Pancreas (tissue), 10 donors: ENCODE measurements around the gene MARVELD2. TPM values are rescaled to one million over a fixed set of nuclear protein-coding genes. Genes with fewer than 3 reads are reported as not detected.
"Not testable (repeated sequence)": the region's sequence is repeated elsewhere in the genome, so short reads cannot be mapped to it uniquely, and the experiment has no call there.

Experiments used
- ATAC-seq, 4 donors: fragments of 200-7000 bp; cut with Tn5 transposase; one replicate each; pipeline versions ENCODE4 v1.8.0 to v1.9.1; 2020; ENCODE audit warnings: mild to moderate bottlenecking in 4 of 4, moderate library complexity in 4 of 4
- DNase-seq, 6 donors: peaks; one replicate each; pipeline ENCODE4 v3.0.0-alpha.2; 2020
- FAIRE-seq: peaks from 2 replicates; lab custom pipeline; 2012; peaks lifted over from hg19 to GRCh38; lab: Jason Lieb, UNC
- H3K27ac ChIP-seq, 4 donors: fragments of 200-600 bp; sonication (generic); 1 replicate in 3 of 4; 2 replicates in 1 of 4; pipeline versions ENCODE4 v1.5.0 to v1.8.0; 2020
- H3K27me3 ChIP-seq, 4 donors: fragments of 200-600 bp; one replicate each; pipeline ENCODE4 v1.8.0; 2021
- H3K36me3 ChIP-seq, 3 donors: fragments of 200-600 bp; sonication (generic) in 1 of 3; one replicate each; pipeline versions ENCODE4 v1.5.0 to v1.8.0; 2020 to 2021
- H3K4me1 ChIP-seq, 3 donors: fragments of 200-600 bp; one replicate each; pipeline ENCODE4 v1.8.0; 2021
- H3K4me3 ChIP-seq, 4 donors: fragments of 200-600 bp; sonication (generic) in 2 of 4; one replicate each; pipeline versions ENCODE4 v1.5.0 to v1.8.0; 2020 to 2021
- H3K9me3 ChIP-seq, 4 donors: fragments of 200-600 bp; one replicate each; pipeline ENCODE4 v1.8.0; 2021
- WGBS, 2 donors: extraction: QIAGEN DNeasy Blood & Tissue Kit; methylation state at CpG; one replicate each; pipeline ENCODE4 v1.1.7; 2013; 5-methylcytosine and 5-hydroxymethylcytosine counted together
- intact Hi-C, 3 donors: fragments of 100-400 bp; cut with DNase I; formaldehyde crosslinking; loops; one replicate each; pipeline versions ENCODE4 v1.11.1 to v1.14.2; 2022
- polyA plus RNA-seq, 2 donors: library from polyadenylated mRNA; stranded (reverse); fragments of 200-250 nt; gene quantifications; one replicate each; pipeline ENCODE4 v1.2.3, GENCODE V29; 2013
- total RNA-seq, 6 donors: library from RNA; stranded (reverse); fragmentation: NEBNext Ultra II Directional in 4 of 6; extraction: Animal tissue kit (Norgen Biotek cat#: 25700) in 4 of 6; gene quantifications; one replicate each; pipeline versions ENCODE4 v1.2.1 to v1.2.4, GENCODE V29; 2021 to 2023
- TF ChIP-seq, protein P1 (sequence below), 4 donors: fragments of 200-600 bp; sonication (generic) in 3 of 4; IDR thresholded peaks; one replicate each; pipeline versions ENCODE4 v1.5.0 to v1.8.0; 2021; ENCODE audit warnings: antibody characterized with exemption in 4 of 4
- donor health status: healthy with polysubstance abuse.
- donor health status: DM: no; HTN: no; CAD: no; lungs with moderate emphysema.
- donor health status: DM: no; HTN: no; CAD: no.
- donor health status: control.
- donor health status: control.
- donor health status: Bipolar disorder and iron deficiency.
- donor health status: DM: yes; HTN: yes; CAD: no.
- donor health status: DM: no; HTN: no; CAD: no.
- donor health status: DM: no; HTN: no; CAD: no.
- donor health status: DM: yes; HTN: yes; CAD: no.

The MARVELD2 gene
- total and polyA plus RNA-seq, 8 donors = 4.0 to 34.7 (median 17.4) TPM

DNA sequence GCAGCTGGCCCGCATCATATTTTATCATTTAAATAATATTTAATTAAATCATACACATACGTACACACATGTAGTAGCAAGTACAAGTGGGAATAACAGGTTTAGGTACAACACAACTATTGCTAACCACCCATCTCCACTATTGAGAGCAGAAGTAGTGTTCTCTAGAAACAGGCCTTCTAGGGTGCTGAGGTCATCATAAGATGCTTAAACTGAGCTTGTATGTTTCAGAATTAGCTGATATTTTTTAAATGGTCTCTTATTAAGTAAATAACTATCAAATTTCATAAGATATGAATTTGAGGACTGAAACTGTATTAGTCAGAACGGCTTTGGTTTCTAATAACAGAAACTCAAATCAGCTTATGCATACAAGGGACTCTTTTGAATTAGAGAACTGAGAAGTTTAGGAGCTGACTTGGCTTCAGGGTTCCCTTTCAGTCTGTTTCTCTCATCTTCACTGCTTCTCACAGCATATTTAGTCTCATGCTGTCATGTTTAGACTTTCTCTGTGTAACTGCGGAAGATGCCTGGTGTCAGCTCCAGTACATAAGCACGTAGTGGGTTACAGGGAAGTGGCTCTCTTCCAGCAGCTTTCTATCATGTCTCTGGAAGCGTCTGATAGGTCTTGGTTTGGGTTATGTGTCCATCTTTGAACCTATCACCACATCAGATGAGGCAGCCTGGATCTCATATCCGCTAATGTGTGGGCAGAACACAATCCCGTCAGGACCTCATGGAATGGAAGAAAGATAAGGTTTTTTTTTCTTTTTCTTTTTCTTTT, 52.7 kb downstream of the MARVELD2 start:
- no peaks in the 10 kb centered on the region for H3K27me3 ChIP-seq
- no peak for ATAC-seq
- TF ChIP-seq, protein P1, sequence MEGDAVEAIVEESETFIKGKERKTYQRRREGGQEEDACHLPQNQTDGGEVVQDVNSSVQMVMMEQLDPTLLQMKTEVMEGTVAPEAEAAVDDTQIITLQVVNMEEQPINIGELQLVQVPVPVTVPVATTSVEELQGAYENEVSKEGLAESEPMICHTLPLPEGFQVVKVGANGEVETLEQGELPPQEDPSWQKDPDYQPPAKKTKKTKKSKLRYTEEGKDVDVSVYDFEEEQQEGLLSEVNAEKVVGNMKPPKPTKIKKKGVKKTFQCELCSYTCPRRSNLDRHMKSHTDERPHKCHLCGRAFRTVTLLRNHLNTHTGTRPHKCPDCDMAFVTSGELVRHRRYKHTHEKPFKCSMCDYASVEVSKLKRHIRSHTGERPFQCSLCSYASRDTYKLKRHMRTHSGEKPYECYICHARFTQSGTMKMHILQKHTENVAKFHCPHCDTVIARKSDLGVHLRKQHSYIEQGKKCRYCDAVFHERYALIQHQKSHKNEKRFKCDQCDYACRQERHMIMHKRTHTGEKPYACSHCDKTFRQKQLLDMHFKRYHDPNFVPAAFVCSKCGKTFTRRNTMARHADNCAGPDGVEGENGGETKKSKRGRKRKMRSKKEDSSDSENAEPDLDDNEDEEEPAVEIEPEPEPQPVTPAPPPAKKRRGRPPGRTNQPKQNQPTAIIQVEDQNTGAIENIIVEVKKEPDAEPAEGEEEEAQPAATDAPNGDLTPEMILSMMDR (IDR thresholded peaks at IDR 0.05) = no peak
- no peaks in the 10 kb centered on the region for H3K4me1 ChIP-seq
- no peak for FAIRE-seq
- no peak overlapping the region for H3K27ac ChIP-seq
- no peaks in the 10 kb centered on the region for H3K36me3 ChIP-seq
- 82 to 83% methylated on average over 8 of the region's 8 CpGs for WGBS, 2 donors
- no peak overlapping the region for H3K4me3 ChIP-seq
- no peak for DNase-seq
- no peaks in the 10 kb centered on the region for H3K9me3 ChIP-seq
- intact Hi-C loops = no loop called here

DNA sequence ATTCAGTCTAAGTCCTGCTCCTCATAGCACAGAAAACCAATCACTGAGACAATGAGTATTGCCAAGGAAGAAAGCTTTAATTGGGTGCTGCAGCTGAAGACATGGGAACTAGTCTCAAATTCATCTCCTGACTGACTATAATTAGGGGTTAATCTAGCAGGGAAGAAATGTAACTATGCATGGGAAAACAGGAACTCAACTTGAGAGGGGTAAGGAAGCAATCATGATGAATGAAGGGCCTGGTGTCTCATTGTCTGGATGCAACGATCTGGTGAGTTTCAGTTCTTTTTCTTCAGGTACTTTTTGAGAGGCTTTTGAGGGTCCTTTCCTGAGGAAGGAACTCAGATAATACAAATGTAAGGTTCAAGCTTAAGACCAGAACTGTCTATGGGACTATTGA, 53.7 kb downstream of the MARVELD2 start:
- no peak for FAIRE-seq
- 75 to 89% methylated on average over 1 of the region's 1 CpG for WGBS, 2 donors
- Histone ChIP-seq H3K9me3 (no peaks in the 10 kb centered on the region), H3K27ac (no peak overlapping the region), H3K27me3 (no peaks in the 10 kb centered on the region), H3K36me3 (no peaks in the 10 kb centered on the region), H3K4me3 (no peak overlapping the region), H3K4me1 (no peaks in the 10 kb centered on the region)
- TF ChIP-seq, protein P1 (IDR thresholded peaks at IDR 0.05) = no peak
- ATAC-seq = no peak
- intact Hi-C loops = no loop called here
- no peak for DNase-seq

DNA sequence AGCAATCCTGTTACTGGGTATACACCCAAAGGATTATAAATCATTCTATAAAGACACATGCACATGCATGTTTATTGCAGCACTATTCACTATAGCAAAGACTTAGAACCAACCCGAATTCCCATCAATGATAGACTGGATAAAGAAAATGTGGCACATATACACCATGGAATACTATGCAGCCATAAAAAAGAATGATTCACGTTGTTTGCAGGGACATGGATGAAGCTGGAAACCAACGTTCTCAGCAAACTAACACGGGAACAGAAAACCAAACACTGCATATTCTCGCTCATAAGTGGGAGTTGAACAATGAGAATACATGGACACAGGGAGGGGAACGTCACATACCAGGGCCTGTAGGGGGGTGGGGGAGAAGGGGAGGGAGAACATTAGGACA, 56.6 kb downstream of the MARVELD2 start:
- FAIRE-seq, H3K27ac ChIP-seq, DNase-seq, H3K9me3 ChIP-seq, H3K4me3 ChIP-seq, intact Hi-C loops, H3K4me1 ChIP-seq, H3K27me3 ChIP-seq, H3K36me3 ChIP-seq, ATAC-seq: not testable (repeated sequence)
- 85 to 89% methylated on average over 6 of the region's 6 CpGs for WGBS, 2 donors

DNA sequence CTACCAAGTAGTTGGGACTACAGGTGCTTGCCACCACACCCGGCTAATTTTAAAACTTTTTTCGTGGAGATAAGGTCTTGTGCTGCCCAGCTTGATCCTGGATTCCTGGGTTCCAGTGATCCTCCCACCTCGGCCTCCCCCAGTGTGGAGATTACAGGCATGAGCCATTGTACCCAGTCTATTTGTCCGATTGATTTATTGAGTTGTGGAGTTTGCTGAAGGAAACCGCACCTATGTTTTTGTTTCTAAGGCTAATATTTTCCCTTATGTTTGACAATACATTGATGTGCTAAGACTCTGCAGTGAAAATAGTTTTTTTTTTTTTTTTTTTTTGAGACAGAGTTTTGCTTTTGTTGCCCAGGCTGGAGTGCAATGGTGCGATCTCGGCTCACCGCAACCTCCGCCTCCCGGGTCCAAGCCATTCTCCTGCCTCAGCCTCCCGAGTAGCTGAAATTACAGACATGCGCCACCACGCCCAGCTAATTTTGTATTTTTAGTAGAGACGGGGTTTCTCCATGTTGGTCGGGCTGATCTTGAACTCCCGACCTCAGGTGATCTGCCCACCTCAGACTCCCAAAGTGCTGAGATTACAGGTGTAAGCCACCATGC, 57.7 kb downstream of the MARVELD2 start:
- H3K27ac ChIP-seq, FAIRE-seq, H3K4me3 ChIP-seq, intact Hi-C loops, ATAC-seq, H3K9me3 ChIP-seq, DNase-seq, H3K4me1 ChIP-seq, H3K36me3 ChIP-seq, H3K27me3 ChIP-seq: not testable (repeated sequence)
- WGBS, 2 donors = 93% methylated on average over 16 of the region's 16 CpGs

DNA sequence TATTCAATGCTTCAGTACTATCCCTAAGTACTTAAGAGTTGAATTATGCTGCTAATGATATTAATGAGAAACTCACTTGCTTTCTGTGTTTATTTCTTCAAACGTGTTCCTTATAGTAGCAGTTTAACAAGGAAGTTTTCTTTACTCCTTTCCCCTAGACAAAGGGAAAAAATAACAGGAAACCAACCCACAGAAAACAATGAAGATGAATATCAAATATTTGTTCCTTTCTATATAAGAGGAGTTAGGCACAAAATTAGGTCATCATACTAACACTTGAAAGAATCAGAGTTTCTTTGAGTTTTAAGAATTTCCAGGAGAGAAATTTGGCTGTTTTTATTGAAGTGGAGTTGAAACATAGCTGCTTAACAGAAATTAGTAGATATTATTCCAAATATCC, 62.3 kb downstream of the MARVELD2 start:
- FAIRE-seq (no peak), DNase-seq (no peak), ATAC-seq (no peak)
- Histone ChIP-seq H3K27me3 (no peaks in the 10 kb centered on the region), H3K9me3 (no peaks in the 10 kb centered on the region), H3K4me1 (no peaks in the 10 kb centered on the region), H3K27ac (no peak overlapping the region), H3K4me3 (no peak overlapping the region), H3K36me3 (no peaks in the 10 kb centered on the region)
- intact Hi-C loops = no loop called here
- WGBS, 2 donors = 28 to 39% methylated on average over 1 of the region's 1 CpG
- TF ChIP-seq, protein P1 (IDR thresholded peaks at IDR 0.05) = no peak

DNA sequence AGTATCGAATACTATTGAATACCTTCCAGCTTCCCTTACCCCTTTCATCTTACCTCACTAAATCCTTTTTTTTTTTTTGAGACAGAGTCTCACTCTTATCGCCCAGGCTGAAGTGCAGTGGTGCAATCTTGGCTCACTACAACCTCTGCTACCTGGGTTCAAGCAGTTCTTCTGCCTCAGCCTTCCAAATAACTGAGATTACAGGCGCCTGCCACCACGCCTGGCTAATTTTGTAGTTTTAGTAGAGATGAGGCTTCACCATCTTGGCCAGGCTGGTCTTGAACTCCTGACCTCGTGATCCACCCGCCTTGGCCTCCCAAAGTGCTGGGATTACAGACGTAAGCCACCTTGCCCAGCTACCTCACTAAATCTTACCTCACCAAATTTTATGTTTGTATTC, 63.4 kb downstream of the MARVELD2 start:
- ATAC-seq, FAIRE-seq, H3K4me1 ChIP-seq, H3K36me3 ChIP-seq, H3K27ac ChIP-seq, H3K4me3 ChIP-seq, H3K9me3 ChIP-seq, intact Hi-C loops, H3K27me3 ChIP-seq, DNase-seq: not testable (repeated sequence)
- 84 to 89% methylated on average over 7 of the region's 7 CpGs for WGBS, 2 donors
